ENCODE measurements around the gene TLL2.

The TLL2 gene

GRCh38 chr10:96402417-96403305 lies 111.1 kb downstream of the TLL2 start:
- in situ Hi-C loops (cut with HindIII; ENCODE audit: low sequenced_read_pairs): no loop called here

DNA sequence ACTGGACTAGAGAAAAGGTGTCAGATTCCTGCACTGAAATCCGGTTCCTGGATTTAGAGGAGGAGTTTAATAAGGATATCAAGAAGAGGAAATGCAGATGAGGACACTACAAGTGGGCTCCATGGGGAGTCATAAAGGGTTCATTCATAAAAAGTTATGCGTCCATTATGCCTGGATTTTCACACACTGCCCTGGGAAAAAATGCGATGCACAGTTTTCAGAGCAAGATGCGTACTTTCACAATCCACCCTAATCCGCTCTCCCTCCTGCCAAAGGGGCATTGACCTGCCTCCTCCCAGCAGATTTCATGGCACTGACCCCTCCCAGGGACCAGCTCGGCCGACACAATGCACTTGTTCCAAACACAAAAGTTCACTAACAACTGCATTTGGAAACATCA lies 112.7 kb downstream of the TLL2 start:
- in situ Hi-C loops (cut with HindIII; ENCODE audit: low sequenced_read_pairs): no loop called here

GRCh38 chr10:96400465-96400864 lies 113.3 kb downstream of the TLL2 start:
- in situ Hi-C loops (cut with HindIII; ENCODE audit: low sequenced_read_pairs): no loop called here

DNA sequence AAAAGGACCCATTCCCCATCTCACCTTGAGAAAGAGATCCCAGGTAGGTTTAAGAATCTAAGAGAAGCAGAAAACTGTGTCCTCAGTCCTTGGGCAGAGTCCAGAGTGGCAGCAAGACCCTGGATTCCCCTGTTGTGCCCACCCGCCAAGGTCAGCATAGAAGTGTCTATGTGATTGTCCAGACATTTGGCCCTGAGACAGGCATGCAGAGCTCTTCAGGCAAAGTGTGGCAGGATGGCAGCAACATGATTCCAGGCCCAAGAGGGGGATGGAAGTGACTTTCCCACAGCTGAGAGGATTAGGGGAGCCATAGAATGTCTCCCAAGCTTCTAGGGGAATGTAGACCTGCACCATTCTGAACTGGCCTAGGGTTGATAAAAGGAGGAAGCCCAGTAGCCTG lies 115.8 kb downstream of the TLL2 start:
- in situ Hi-C loops (cut with HindIII; ENCODE audit: low sequenced_read_pairs): no loop called here

DNA sequence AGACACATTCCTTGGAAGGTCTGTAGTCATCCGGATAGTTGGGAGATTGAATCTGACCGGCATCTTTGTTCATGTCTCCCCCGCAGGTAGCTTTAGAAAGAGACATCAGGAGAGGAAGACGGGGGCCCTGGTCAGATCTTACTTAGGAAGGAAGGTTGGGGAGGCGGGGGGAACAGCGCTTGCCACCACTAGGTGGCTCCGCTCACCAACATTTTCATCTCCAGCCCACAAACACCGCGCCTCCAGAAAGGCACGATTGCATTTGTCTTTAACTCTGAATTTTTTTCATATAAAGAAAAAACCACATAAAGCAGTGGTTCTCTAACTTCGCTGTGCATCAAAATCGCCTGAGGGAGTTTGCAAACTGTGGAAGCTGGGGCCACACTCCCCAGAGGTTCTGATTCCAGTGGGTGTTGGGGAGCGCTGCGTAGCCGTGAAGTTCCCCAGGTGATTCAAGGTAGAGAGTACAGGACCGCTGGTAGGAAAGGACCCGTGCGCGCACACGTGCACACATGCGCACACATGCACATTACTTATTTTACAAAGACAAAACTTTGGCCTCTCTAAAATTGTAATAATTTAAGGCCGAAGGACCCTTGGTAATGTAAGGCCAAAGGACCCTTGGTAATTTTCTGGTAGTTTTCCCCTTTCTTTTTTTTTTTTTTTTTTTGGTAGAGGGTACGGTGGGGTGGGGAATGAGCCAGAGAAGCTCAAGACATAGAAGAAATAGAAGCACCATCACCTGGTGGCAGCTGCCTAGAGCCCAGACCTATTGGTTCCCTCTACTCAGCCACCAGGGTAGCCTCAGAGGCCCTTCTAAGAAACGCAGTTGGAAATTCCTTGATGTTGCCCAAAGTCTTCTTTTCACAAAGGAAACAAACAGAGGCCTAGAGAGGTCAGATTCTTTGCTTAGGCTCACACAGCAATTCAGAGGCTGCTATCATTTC lies 117.5 kb downstream of the TLL2 start:
- in situ Hi-C loops (cut with HindIII; ENCODE audit: low sequenced_read_pairs): no loop called here

DNA sequence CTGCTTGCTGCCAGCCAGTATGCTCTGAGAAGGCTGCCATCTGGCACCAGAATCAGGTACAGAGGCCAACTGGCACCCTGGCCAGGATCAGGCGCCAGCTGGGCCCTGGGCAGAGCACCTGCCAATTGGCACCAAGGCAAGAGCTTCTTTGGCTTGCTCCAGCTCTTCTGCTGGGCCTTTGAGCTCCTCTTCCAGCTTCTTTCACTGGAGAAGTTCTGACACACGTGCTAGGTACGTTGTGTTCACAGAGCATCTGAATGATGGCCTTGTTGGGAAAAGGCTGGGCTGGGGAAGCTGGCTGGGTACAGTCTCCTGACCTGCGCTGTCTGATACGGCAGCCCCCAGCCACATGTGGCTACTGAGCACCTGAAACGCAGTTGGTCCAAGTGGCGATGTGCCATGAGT lies 123.3 kb downstream of the TLL2 start:
- in situ Hi-C loops (cut with HindIII; ENCODE audit: low sequenced_read_pairs): no loop called here

- in situ Hi-C loops (cut with HindIII; ENCODE audit: low sequenced_read_pairs): no loop called here
Measured at GRCh38 chr10:96389785-96390184, 123.9 kb downstream of the TLL2 start.

- in situ Hi-C loops (cut with HindIII; ENCODE audit: low sequenced_read_pairs): no loop called here
Measured at GRCh38 chr10:96387601-96388000, 126.1 kb downstream of the TLL2 start.

GRCh38 chr10:96387161-96387560 lies 126.6 kb downstream of the TLL2 start:
- in situ Hi-C loops (cut with HindIII; ENCODE audit: low sequenced_read_pairs): no loop called here

DNA sequence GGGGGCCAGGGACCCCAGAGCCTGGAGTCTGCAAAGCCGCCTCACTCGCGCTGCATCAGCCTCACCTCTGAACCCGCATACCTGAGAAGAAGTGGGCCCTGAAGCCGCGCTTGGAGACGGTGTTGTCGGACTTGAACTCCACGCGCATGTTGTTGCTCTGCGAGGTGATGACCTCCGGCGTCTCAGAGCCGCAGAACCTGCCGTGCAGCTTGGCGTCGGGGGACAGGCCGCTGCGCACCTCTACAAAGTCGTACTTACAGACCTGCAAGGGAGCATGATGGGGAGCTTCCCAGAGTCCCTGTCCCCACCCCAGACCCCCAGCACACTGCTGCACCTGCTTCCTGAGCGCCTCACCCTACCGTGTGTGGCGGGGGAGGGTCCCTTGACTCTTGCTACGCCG lies 129.2 kb downstream of the TLL2 start:
- in situ Hi-C loops (cut with HindIII; ENCODE audit: low sequenced_read_pairs): no loop called here

DNA sequence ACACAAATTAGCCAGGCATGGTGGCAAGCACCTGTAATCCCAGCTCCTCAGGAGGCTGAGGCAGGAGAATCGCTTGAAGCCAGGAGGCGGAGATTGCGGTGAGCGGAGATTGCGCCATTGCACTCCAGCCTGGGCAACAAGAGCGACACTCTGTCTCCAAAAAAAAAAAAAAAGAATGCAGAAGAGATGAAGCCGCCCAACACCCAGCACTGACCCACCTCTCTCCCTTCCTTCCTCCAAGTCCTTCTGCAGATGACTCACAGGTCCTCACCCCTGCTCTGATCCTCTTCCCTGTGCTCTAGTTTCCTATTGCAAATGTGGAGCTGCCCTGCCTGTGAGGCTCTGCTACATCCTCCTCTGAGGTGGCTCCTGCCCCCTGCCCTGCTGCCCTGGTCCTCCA lies 132.9 kb downstream of the TLL2 start:
- in situ Hi-C loops (cut with HindIII; ENCODE audit: low sequenced_read_pairs): no loop called here

DNA sequence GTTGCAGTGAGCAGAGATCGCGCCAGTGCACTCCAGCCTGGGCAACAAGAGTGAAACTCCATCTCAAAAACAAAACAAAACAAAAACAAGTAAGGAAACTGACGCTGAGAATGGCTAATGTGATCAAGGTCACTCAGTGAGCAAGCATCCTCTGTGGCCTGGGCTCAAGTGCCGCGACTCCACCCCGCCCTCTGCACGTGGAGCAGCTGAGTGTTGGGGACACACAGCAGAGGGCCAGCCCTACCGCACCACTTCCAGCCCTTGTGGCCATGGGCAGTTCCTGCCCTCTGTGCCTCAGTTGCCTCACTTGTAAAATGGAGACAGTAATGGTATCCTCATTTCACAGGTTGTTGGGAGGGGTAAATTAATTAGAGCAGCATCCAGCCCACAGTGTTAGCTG lies 134.0 kb downstream of the TLL2 start:
- in situ Hi-C loops (cut with HindIII; ENCODE audit: low sequenced_read_pairs): no loop called here

DNA sequence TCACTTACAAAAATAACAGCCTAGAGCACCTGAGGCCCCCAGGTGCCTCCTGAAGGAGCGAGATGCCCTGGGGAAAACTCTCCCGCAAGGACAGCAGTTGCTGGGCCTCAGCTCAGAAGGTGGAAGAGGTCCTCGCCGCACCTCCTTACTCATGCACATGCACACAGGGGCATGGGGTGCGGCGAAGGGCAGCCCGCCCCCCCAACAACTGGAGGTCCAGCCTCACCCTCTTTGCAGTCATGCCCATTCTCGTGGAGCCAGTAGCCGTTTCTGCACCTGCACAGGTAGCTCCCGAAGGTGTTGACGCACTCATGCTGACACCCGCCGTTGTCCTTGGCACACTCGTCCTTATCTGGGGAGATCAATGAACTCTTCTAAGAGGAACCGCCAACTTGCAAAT lies 135.0 kb downstream of the TLL2 start:
- in situ Hi-C loops (cut with HindIII; ENCODE audit: low sequenced_read_pairs): no loop called here

- in situ Hi-C loops (cut with HindIII; ENCODE audit: low sequenced_read_pairs): no loop called here
Measured at GRCh38 chr10:96377816-96378294, 135.9 kb downstream of the TLL2 start.

DNA sequence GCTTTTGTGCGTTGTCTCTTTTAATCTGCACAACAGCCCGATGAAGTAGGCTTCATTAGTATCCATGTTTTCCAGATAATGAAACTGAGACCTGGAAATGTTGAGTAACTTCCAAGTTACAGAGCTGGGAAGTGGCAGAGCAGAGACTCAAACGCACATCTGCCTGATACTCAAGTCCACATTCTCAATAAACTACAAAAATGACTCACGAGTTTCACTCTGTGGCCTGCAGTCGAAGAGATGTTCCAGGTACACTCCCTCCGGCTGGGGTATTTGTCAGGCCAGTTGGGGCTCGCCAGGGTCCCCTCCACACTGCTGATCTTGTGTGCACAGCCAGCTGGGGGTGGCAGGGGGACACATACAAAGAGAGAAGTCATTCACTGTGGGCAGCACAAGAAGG lies 137.2 kb downstream of the TLL2 start:
- in situ Hi-C loops (cut with HindIII; ENCODE audit: low sequenced_read_pairs): no loop called here

GRCh38 chr10:96374985-96375830 lies 138.5 kb downstream of the TLL2 start:
- in situ Hi-C loops (cut with HindIII; ENCODE audit: low sequenced_read_pairs): no loop called here

GRCh38 chr10:96374639-96374984 lies 139.1 kb downstream of the TLL2 start:
- in situ Hi-C loops (cut with HindIII; ENCODE audit: low sequenced_read_pairs): no loop called here

GRCh38 chr10:96374004-96374403 lies 139.7 kb downstream of the TLL2 start:
- in situ Hi-C loops (cut with HindIII; ENCODE audit: low sequenced_read_pairs): no loop called here

DNA sequence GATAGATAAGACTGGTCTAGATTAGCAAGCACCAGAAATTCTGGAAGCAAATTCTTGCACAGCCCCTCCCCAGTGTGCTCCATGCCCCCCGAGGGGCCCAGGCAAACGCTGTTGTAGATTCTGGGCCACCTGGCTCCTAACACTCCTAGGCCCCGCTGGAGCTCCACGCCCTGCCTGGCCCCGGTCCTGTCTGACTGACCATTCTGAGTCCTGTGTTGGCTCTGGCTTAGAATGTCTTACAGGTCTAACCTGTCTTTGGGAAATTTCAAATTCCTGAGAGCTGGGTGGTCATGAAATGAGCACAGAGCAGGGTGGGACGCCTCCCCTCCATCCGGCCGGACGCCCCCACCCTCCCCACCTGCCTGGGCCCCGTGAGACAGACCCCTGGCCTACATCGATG lies 142.4 kb downstream of the TLL2 start:
- in situ Hi-C loops (cut with HindIII; ENCODE audit: low sequenced_read_pairs): no loop called here

DNA sequence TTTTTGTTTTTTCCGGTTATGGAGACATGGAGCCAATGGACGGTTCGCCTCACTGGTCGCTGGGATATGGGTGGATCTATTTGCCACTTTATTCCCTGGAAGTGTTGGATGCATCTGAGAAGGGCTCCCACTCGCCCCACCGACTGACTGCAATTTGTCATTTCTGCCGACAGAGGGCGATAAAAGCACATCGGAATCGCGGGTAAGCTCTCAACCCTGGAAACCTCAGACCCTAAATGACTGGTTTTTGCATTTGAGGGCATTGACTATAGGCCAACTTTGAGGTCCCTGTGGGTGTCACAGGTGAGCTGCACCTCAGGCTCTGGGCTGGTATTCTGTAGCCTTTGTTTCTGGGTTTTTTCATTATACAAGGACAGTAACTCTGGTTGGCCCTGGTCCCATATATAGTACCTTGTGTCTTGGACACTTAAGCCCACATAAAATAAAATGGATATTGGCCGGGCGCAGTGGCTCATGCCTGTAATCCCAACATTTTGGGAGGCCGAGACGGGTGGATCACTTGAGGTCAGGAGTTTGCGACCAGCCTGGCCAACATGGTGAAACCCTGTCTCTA lies 143.1 kb downstream of the TLL2 start:
- in situ Hi-C loops (cut with HindIII; ENCODE audit: low sequenced_read_pairs): no loop called here
